ENCODE data around the gene VASP.

GRCh38 chr19:45495178-45495577 is 12.1 kb upstream of the VASP start:
- TF ChIP-seq EP300 (IDR thresholded peaks at IDR 0.05) (no peak), POLR2AphosphoS5 (IDR thresholded peaks at IDR 0.05) (no peak)

Measured in gastroesophageal sphincter (tissue), 2 donors.